Adipose tissue (tissue), 3 donors: ENCODE data around the gene NDUFS2. TPM values are rescaled to one million over a fixed set of nuclear protein-coding genes. Genes with fewer than 3 reads are reported as not detected.
"Not testable (repeated sequence)": the region's sequence is repeated elsewhere in the genome, so short reads cannot be mapped to it uniquely, and the experiment has no call there.

Experiments
- H3K27ac ChIP-seq: one replicate; pipeline ENCODE4 v1.5.1; 2013; ENCODE audit warnings: low read depth, low read length
- WGBS, 3 donors: extraction: QIAGEN DNeasy Blood & Tissue Kit; methylation state at CpG; one replicate each; pipeline ENCODE4 v1.1.7; 2013; 5-methylcytosine and 5-hydroxymethylcytosine counted together
- polyA plus RNA-seq, 3 donors: library from polyadenylated mRNA; stranded (reverse); fragments of 200-250 nt; gene quantifications; one replicate each; pipeline ENCODE4 v1.2.3, GENCODE V29; 2013
- donor health status: healthy with polysubstance abuse.
- donor health status: Bipolar disorder and iron deficiency.
- donor health status: healthy.

NDUFS2 gene
- polyA plus RNA-seq, 3 donors: 68.4 to 163 (median 86.3) TPM

GRCh38 chr1:161227196-161227871 is 25.2 kb downstream of the NDUFS2 start:
- no peak overlapping the region for H3K27ac ChIP-seq
- WGBS, 3 donors: 40 to 44% (median 41%) methylated on average over 11 of the region's 11 CpGs

GRCh38 chr1:161228032-161228431 is 25.9 kb downstream of the NDUFS2 start:
- H3K27ac ChIP-seq: no peak overlapping the region
- 76 to 92% (median 79%) methylated on average over 7 of the region's 7 CpGs for WGBS, 3 donors

- 57 to 75% (median 72%) methylated on average over 3 of the region's 3 CpGs for WGBS, 3 donors
Measured at GRCh38 chr1:161229896-161230295, 27.7 kb downstream of the NDUFS2 start.

GRCh38 chr1:161230762-161231161 is 28.6 kb downstream of the NDUFS2 start:
- no peak overlapping the region for H3K27ac ChIP-seq
- WGBS, 3 donors: 95 to 96% (median 96%) methylated on average over 7 of the region's 7 CpGs

More at GRCh38 chr1:161229896-161230295, 27.7 kb downstream of the NDUFS2 start:
- H3K27ac ChIP-seq: no peak overlapping the region

- 83 to 88% (median 85%) methylated on average over 9 of the region's 9 CpGs for WGBS, 3 donors
- no peak overlapping the region for H3K27ac ChIP-seq
Measured at GRCh38 chr1:161233102-161233501, 30.9 kb downstream of the NDUFS2 start.

GRCh38 chr1:161235957-161236775 is 34.0 kb downstream of the NDUFS2 start:
- WGBS, 3 donors: 80 to 86% (median 86%) methylated on average over 5 of the region's 5 CpGs
- H3K27ac ChIP-seq: no peak overlapping the region

- 67 to 73% (median 69%) methylated on average over 4 of the region's 4 CpGs for WGBS, 3 donors
Measured at GRCh38 chr1:161238039-161238473, 35.9 kb downstream of the NDUFS2 start, which contains the start of gene NR1I3. Gene NR1I3 (minus strand): TSS chr1:161238203. CDS start chr1:161236565, 1,638 bp downstream.

GRCh38 chr1:161241682-161242081 is 39.5 kb downstream of the NDUFS2 start:
- no peak overlapping the region for H3K27ac ChIP-seq
- WGBS, 3 donors: 61 to 91% (median 69%) methylated on average over 3 of the region's 3 CpGs

More at GRCh38 chr1:161238039-161238473, 35.9 kb downstream of the NDUFS2 start, which contains the start of gene NR1I3:
- no peak within 1 kb of the TSS for H3K27ac ChIP-seq

- no peak overlapping the region for H3K27ac ChIP-seq
- 45 to 86% (median 76%) methylated on average over 2 of the region's 2 CpGs for WGBS, 3 donors
Measured at GRCh38 chr1:161242313-161242712, 40.1 kb downstream of the NDUFS2 start.

GRCh38 chr1:161244888-161245287 is 42.7 kb downstream of the NDUFS2 start:
- 45 to 94% (median 90%) methylated on average over 4 of the region's 4 CpGs for WGBS, 3 donors

GRCh38 chr1:161250100-161250499 is 47.9 kb downstream of the NDUFS2 start:
- not testable (repeated sequence) for H3K27ac ChIP-seq
- 73 to 86% (median 84%) methylated on average over 5 of the region's 5 CpGs for WGBS, 3 donors

More at GRCh38 chr1:161244888-161245287, 42.7 kb downstream of the NDUFS2 start:
- no peak overlapping the region for H3K27ac ChIP-seq

- no peak overlapping the region for H3K27ac ChIP-seq
- WGBS, 3 donors: 75 to 84% (median 80%) methylated on average over 7 of the region's 7 CpGs
Measured at GRCh38 chr1:161250829-161251228, 48.7 kb downstream of the NDUFS2 start.

- no peak overlapping the region for H3K27ac ChIP-seq
- WGBS, 3 donors: 95 to 96% (median 96%) methylated on average over 8 of the region's 8 CpGs
Measured at GRCh38 chr1:161251579-161251978, 49.4 kb downstream of the NDUFS2 start.

- not testable (repeated sequence) for H3K27ac ChIP-seq
- 64 to 82% (median 68%) methylated on average over 5 of the region's 5 CpGs for WGBS, 3 donors
Measured at GRCh38 chr1:161255302-161255701, 53.1 kb downstream of the NDUFS2 start.

- WGBS, 3 donors: 79 to 84% (median 82%) methylated on average over 4 of the region's 4 CpGs
- not testable (repeated sequence) for H3K27ac ChIP-seq
Measured at GRCh38 chr1:161255955-161256520, 53.9 kb downstream of the NDUFS2 start.

- not testable (repeated sequence) for H3K27ac ChIP-seq
- 93 to 96% (median 94%) methylated on average over 5 of the region's 5 CpGs for WGBS, 3 donors
Measured at GRCh38 chr1:161257109-161257508, 54.9 kb downstream of the NDUFS2 start.

- 3% methylated on average over 62 of the region's 62 CpGs for WGBS, 3 donors
- H3K27ac ChIP-seq: no peak within 1 kb of the TSS
Measured at GRCh38 chr1:161258439-161259344, 56.5 kb downstream of the NDUFS2 start, which contains the start of gene PCP4L1. Gene PCP4L1 (plus strand): TSS chr1:161258745. CDS start chr1:161258975, 230 bp downstream.

GRCh38 chr1:161259345-161259702 is 57.2 kb downstream of the NDUFS2 start:
- no peak overlapping the region for H3K27ac ChIP-seq
- WGBS, 3 donors: 46 to 51% (median 50%) methylated on average over 6 of the region's 6 CpGs
